CD4-positive, CD25-positive, alpha-beta regulatory T cell (primary cell): Measurements from ENCODE around the gene PPP6C. TPM values are rescaled to one million over a fixed set of nuclear protein-coding genes. Genes with fewer than 3 reads are reported as not detected.
"Not testable (repeated sequence)": the region's sequence is repeated elsewhere in the genome, so short reads cannot be mapped to it uniquely, and the experiment has no call there.

Experiments used
- ATAC-seq, 2 donors: fragments of 150-1000 bp; cut with Tn5 transposase; one replicate each; pipeline ENCODE4 v1.10.0; 2021; ENCODE audit warnings: low read depth in 2 of 2, moderate number of reproducible peaks in 2 of 2, moderate library complexity in 1 of 2
- DNase-seq, 3 donors: peaks; one replicate each; pipeline versions ENCODE4 v3.0.0 to v3.0.0-alpha.2; 2012 to 2022; ENCODE audit warnings: mixed read lengths in 1 of 3
- H3K27ac ChIP-seq: one replicate; pipeline ENCODE4 v1.7.0; 2013; ENCODE audit warnings: mild to moderate bottlenecking, low read length; ENCODE audit not compliant: insufficient read depth, poor library complexity, severe bottlenecking
- H3K27me3 ChIP-seq: one replicate; pipeline ENCODE4 v1.7.0; 2013; ENCODE audit warnings: low read length; ENCODE audit not compliant: control insufficient read depth, insufficient read depth
- H3K36me3 ChIP-seq: one replicate; pipeline ENCODE4 v1.7.0; 2013; ENCODE audit warnings: mild to moderate bottlenecking, low read length, moderate library complexity; ENCODE audit not compliant: control insufficient read depth, insufficient read depth
- H3K4me1 ChIP-seq: 2 replicates; pipeline ENCODE4 v1.7.0; 2013; ENCODE audit warnings: mild to moderate bottlenecking, low read length; ENCODE audit not compliant: insufficient read depth, control insufficient read depth, poor library complexity, severe bottlenecking
- H3K4me3 ChIP-seq: one replicate; pipeline ENCODE4 v1.7.0; 2013; ENCODE audit warnings: low read depth, mild to moderate bottlenecking, low read length, moderate library complexity
- H3K9me3 ChIP-seq, 2 experiments: 1 replicate in 1 of 2; 2 replicates in 1 of 2; pipeline ENCODE4 v1.7.0; 2013; ENCODE audit warnings: low read length in 2 of 2, mild to moderate bottlenecking in 1 of 2, moderate library complexity in 1 of 2; ENCODE audit not compliant: control insufficient read depth in 2 of 2
- H3K27ac Mint-ChIP-seq, 3 donors: one replicate each; pipeline ENCODE4 v1.8.0; 2020 to 2022; ENCODE audit warnings: mild to moderate bottlenecking in 3 of 3, mixed read lengths in 3 of 3, moderate library complexity in 2 of 3
- H3K27me3 Mint-ChIP-seq: one replicate; pipeline ENCODE4 v1.8.0; 2022; ENCODE audit warnings: mild to moderate bottlenecking, mixed read lengths
- H3K36me3 Mint-ChIP-seq: one replicate; pipeline ENCODE4 v1.8.0; 2020; ENCODE audit warnings: mixed read lengths
- H3K4me1 Mint-ChIP-seq, 4 donors: one replicate each; pipeline ENCODE4 v1.8.0; 2020 to 2022; ENCODE audit warnings: mixed read lengths in 4 of 4, mild to moderate bottlenecking in 1 of 4
- H3K4me3 Mint-ChIP-seq, 4 donors: one replicate each; pipeline ENCODE4 v1.8.0; 2020 to 2022; ENCODE audit warnings: mild to moderate bottlenecking in 4 of 4, mixed read lengths in 4 of 4, moderate library complexity in 3 of 4
- H3K9me3 Mint-ChIP-seq, 7 donors: one replicate each; pipeline ENCODE4 v1.8.0; 2020 to 2022; ENCODE audit warnings: mixed read lengths in 7 of 7, mild to moderate bottlenecking in 3 of 7, moderate library complexity in 2 of 7
- polyA plus RNA-seq, 4 donors: library from polyadenylated mRNA; unstranded; fragments of 300-500 nt; fragmentation: Illumina TruSeq; gene quantifications; one replicate each; pipeline ENCODE4 v1.2.3, GENCODE V29; 2021
- total RNA-seq: library from RNA; stranded (reverse); gene quantifications from one replicate; pipeline ENCODE4 v1.2.3, GENCODE V29; 2022

The PPP6C gene
- total and polyA plus RNA-seq, 5 donors from 2014 or later: 44.6 to 81.6 (median 62.0) TPM

GRCh38 chr9:125200216-125201047, 10.8 kb upstream of the PPP6C start, which contains the start of gene RABEPK:
Gene RABEPK, plus strand, starts transcription at chr9:125200542. Its CDS starts 2,472 bp downstream, at chr9:125203014.
- no peaks in the 10 kb centered on the region for H3K27me3 ChIP-seq
- Mint-ChIP-seq H3K36me3 (peaks cover 19% of the 10 kb centered on the region), H3K27ac (peak within 1 kb of the TSS; percentile 95 to 97 (median 95)), H3K9me3 (no peaks in the 10 kb centered on the region), H3K4me3 (peak within 1 kb of the TSS; percentile 87 to 95 (median 92)), H3K4me1 (peaks cover 7 to 58% (median 24%) of the 10 kb centered on the region in 4 donors), H3K27me3 (peaks cover 4% of the 10 kb centered on the region)
- H3K9me3 ChIP-seq: no peaks in the 10 kb centered on the region
- ATAC-seq: peak; percentile 97 to 98
- peaks cover 7% of the 10 kb centered on the region for H3K36me3 ChIP-seq
- H3K27ac ChIP-seq: peak within 1 kb of the TSS; percentile 89
- H3K4me3 ChIP-seq: peak within 1 kb of the TSS; percentile 80
- peak; percentile 84 to 94 (median 88) for DNase-seq
- peaks cover 30% of the 10 kb centered on the region for H3K4me1 ChIP-seq

GRCh38 chr9:125195591-125195990, 6.0 kb upstream of the PPP6C start:
- Histone ChIP-seq H3K4me3 (peak overlapping the region; percentile 58), H3K4me1 (peaks cover 69% of the 10 kb centered on the region)
- not testable (repeated sequence) for H3K9me3 ChIP-seq, H3K27me3 ChIP-seq, H3K27me3 Mint-ChIP-seq, H3K27ac ChIP-seq, H3K9me3 Mint-ChIP-seq, H3K36me3 Mint-ChIP-seq, ATAC-seq, DNase-seq, H3K36me3 ChIP-seq
- peak overlapping the region; percentile 95 to 98 (median 97) for H3K27ac Mint-ChIP-seq
- peak overlapping the region; percentile 85 to 94 (median 90) for H3K4me3 Mint-ChIP-seq
- peaks cover 14 to 84% (median 26%) of the 10 kb centered on the region in 4 donors for H3K4me1 Mint-ChIP-seq

GRCh38 chr9:125194466-125194865, 4.9 kb upstream of the PPP6C start:
- not testable (repeated sequence) for H3K9me3 Mint-ChIP-seq, ATAC-seq, H3K36me3 ChIP-seq, H3K9me3 ChIP-seq, DNase-seq, H3K27me3 Mint-ChIP-seq, H3K27me3 ChIP-seq, H3K36me3 Mint-ChIP-seq
- Mint-ChIP-seq H3K27ac (peak overlapping the region; percentile 95 to 98 (median 97)), H3K4me1 (peaks cover 14 to 90% (median 26%) of the 10 kb centered on the region in 4 donors), H3K4me3 (peak overlapping the region; percentile 85 to 94 (median 90))
- Histone ChIP-seq H3K4me3 (peak overlapping the region; percentile 65), H3K4me1 (peaks cover 70% of the 10 kb centered on the region), H3K27ac (peak overlapping the region; percentile 62)

- peaks cover 74% of the 10 kb centered on the region for H3K4me1 ChIP-seq
- peak overlapping the region; percentile 97 for H3K4me3 ChIP-seq
- H3K4me3 Mint-ChIP-seq: peak overlapping the region; percentile 94 to 99 (median 98)
- no peaks in the 10 kb centered on the region for H3K27me3 Mint-ChIP-seq
- H3K27me3 ChIP-seq: no peaks in the 10 kb centered on the region
- peak overlapping the region; percentile 93 for H3K27ac ChIP-seq
- ATAC-seq: no peak
- peaks cover 12% of the 10 kb centered on the region for H3K36me3 Mint-ChIP-seq
- H3K36me3 ChIP-seq: peaks cover 2% of the 10 kb centered on the region
- peaks cover 20 to 85% (median 35%) of the 10 kb centered on the region in 4 donors for H3K4me1 Mint-ChIP-seq
- DNase-seq: peak in 2 of 3 donors; percentile 17 to 51
- H3K9me3 ChIP-seq: no peaks in the 10 kb centered on the region
- H3K9me3 Mint-ChIP-seq: no peaks in the 10 kb centered on the region
- H3K27ac Mint-ChIP-seq: peak overlapping the region; percentile 95 to 98 (median 98)
Measured at GRCh38 chr9:125190361-125190801, 778 bp upstream of the PPP6C start.

GRCh38 chr9:125189011-125189360, 617 bp downstream of the PPP6C start:
- H3K36me3 ChIP-seq: peaks cover 3% of the 10 kb centered on the region
- H3K4me3 ChIP-seq: peak overlapping the region; percentile 97
- H3K4me1 ChIP-seq: peaks cover 60% of the 10 kb centered on the region
- ATAC-seq: no peak
- peak overlapping the region in 2 of 3 donors; percentile 95 to 98 for H3K27ac Mint-ChIP-seq
- no peaks in the 10 kb centered on the region for H3K27me3 Mint-ChIP-seq
- H3K36me3 Mint-ChIP-seq: peaks cover 15% of the 10 kb centered on the region
- H3K4me1 Mint-ChIP-seq: peaks cover 12 to 81% (median 30%) of the 10 kb centered on the region in 4 donors
- no peaks in the 10 kb centered on the region for H3K9me3 Mint-ChIP-seq
- peak overlapping the region; percentile 93 for H3K27ac ChIP-seq
- peak overlapping the region; percentile 94 to 99 (median 98) for H3K4me3 Mint-ChIP-seq
- DNase-seq: peak; percentile 17 to 43 (median 30)
- H3K9me3 ChIP-seq: no peaks in the 10 kb centered on the region
- no peaks in the 10 kb centered on the region for H3K27me3 ChIP-seq

GRCh38 chr9:125183561-125183960, 6.0 kb downstream of the PPP6C start:
- H3K27ac Mint-ChIP-seq: peak overlapping the region; percentile 1 to 66 (median 34)
- H3K36me3 ChIP-seq: peaks cover 5% of the 10 kb centered on the region
- peaks cover 24 to 84% (median 62%) of the 10 kb centered on the region in 4 donors for H3K4me1 Mint-ChIP-seq
- no peaks in the 10 kb centered on the region for H3K27me3 ChIP-seq
- no peak overlapping the region for H3K4me3 ChIP-seq
- no peak overlapping the region for H3K27ac ChIP-seq
- peak overlapping the region; percentile 20 to 56 (median 43) for H3K4me3 Mint-ChIP-seq
- H3K9me3 Mint-ChIP-seq: no peaks in the 10 kb centered on the region
- peaks cover 30% of the 10 kb centered on the region for H3K36me3 Mint-ChIP-seq
- ATAC-seq (no peak), DNase-seq (no peak)
- no peaks in the 10 kb centered on the region for H3K9me3 ChIP-seq
- no peaks in the 10 kb centered on the region for H3K27me3 Mint-ChIP-seq
- peaks cover 25% of the 10 kb centered on the region for H3K4me1 ChIP-seq

- H3K9me3 ChIP-seq: no peaks in the 10 kb centered on the region
- H3K27ac Mint-ChIP-seq: peak overlapping the region in 2 of 3 donors; percentile 1 to 11
- H3K27ac ChIP-seq: no peak overlapping the region
- no peaks in the 10 kb centered on the region for H3K27me3 Mint-ChIP-seq
- no peaks in the 10 kb centered on the region for H3K27me3 ChIP-seq
- no peak for ATAC-seq
- H3K4me1 Mint-ChIP-seq: peaks cover 29 to 84% (median 65%) of the 10 kb centered on the region in 4 donors
- peak overlapping the region in 3 of 4 donors; percentile 36 to 43 (median 43) for H3K4me3 Mint-ChIP-seq
- H3K4me3 ChIP-seq: no peak overlapping the region
- peaks cover 20% of the 10 kb centered on the region for H3K4me1 ChIP-seq
- peaks cover 34% of the 10 kb centered on the region for H3K36me3 Mint-ChIP-seq
- DNase-seq: no peak
- no peaks in the 10 kb centered on the region for H3K9me3 Mint-ChIP-seq
- peaks cover 5% of the 10 kb centered on the region for H3K36me3 ChIP-seq
Measured at GRCh38 chr9:125183054-125183453, 6.5 kb downstream of the PPP6C start.
